ENCODE measurements around the gene KANSL3.
A peak's percentile ranks its signal among the peaks of the same experiment; 100 is the strongest.
"Not testable (repeated sequence)": the region's sequence is repeated elsewhere in the genome, so short reads cannot be mapped to it uniquely, and the experiment has no call there.

KANSL3 gene

DNA sequence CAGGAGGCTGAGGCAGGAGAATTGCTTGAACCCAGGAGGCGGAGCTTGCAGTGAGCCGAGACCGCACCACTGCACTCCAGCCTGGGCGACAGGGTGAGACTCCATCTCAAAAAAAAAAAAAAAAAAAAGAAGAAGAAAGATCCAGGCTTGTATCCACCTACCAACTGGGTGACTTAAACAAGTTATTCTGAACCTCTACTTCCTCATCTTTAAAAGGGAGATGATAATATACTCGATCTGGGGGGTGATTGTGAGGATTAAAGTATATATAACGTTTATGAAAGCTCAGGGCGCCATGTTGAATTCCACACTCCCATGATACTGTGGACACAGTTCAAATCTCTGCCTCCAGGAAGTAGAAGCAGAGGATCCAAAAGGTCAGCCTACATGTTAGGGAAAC, 16.7 kb upstream of the KANSL3 start:
- not testable (repeated sequence) for DNase-seq

DNA sequence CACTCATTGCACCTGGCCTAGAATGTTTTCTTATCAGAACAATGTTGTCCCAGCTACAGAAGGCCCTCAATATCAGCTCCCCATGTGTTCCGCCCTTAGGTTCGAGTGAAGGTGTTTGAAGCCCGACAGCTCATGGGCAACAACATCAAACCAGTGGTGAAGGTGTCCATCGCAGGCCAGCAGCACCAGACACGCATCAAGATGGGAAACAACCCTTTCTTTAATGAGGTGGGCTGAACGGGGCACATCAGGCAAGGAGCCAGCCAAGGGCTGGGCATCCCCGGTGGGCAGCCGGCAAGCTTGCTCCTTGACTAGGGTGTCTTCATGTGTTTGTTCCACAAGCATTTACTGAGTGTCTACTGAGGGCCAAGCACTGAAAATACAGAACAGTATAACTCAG, 13.7 kb upstream of the KANSL3 start:
- DNase-seq, result no peak

DNA sequence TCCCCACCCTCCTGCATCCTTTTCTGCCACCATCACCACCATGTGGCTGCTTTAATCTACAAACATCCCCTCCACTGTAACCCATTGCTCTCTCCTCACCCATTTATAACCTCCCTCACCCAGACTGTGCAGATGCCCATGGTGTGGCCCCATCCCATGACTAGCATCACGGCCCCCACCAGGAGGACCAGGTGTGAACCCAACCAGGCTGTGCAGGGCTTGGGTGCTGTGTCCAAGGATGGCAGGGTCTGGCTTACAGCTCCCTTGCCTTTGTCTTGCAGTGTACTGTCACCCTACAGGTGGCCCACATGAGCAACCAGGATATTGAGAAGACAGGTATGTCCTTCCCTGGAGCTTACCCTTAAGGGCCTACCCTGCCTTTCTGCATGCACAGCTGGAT, 11.2 kb upstream of the KANSL3 start:
- no peak for DNase-seq

DNA sequence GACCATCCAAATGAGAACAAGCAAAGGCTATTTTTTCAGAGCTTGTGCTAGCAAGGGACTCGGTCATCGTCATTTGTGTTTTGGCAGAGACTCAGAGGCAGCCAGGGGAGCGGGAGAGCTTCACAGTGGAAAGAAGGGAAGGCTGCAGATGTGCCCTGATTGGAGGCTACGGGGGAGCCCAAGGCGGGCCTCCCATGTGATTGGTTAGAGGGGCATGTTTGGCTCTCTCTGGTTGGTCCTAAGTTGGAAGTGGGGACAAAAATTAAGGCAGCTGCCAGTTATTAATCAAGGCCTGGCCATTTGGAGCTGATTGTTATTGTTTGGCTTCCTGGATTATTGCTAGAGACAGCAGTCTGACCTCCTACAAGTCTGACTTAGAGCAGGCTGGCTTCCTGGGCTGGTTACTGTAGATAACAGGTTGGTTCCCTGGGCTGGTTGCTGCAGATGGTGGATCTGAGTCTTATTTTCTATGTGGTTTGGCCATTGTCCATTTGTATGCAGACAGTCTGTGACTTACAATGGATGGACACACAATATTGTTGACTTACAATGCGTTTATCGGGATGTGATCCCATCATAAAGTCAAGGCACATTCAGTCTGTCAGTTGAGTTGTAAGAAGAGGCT, 10.3 kb upstream of the KANSL3 start:
- no peak for DNase-seq

DNA sequence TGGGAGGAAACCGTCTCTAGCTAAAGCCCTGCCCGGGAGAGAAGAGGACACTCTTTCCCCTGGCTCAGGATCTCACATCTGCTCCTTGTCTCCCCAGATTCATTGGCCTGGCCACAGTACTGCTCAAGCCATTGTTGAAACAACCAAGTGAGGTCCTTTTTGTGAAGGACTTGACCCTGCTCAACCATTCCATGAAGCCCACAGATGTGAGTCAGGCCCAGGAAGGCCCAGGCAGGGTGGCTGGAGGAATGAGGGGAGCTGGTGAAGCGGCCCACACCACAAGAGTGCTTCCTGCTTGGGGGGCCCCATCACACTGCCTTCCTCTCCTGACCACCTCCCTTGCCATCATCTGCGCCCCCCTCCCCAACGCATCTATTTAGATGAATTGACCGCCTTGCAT, 9.6 kb upstream of the KANSL3 start:
- DNase-seq, result no peak

DNA sequence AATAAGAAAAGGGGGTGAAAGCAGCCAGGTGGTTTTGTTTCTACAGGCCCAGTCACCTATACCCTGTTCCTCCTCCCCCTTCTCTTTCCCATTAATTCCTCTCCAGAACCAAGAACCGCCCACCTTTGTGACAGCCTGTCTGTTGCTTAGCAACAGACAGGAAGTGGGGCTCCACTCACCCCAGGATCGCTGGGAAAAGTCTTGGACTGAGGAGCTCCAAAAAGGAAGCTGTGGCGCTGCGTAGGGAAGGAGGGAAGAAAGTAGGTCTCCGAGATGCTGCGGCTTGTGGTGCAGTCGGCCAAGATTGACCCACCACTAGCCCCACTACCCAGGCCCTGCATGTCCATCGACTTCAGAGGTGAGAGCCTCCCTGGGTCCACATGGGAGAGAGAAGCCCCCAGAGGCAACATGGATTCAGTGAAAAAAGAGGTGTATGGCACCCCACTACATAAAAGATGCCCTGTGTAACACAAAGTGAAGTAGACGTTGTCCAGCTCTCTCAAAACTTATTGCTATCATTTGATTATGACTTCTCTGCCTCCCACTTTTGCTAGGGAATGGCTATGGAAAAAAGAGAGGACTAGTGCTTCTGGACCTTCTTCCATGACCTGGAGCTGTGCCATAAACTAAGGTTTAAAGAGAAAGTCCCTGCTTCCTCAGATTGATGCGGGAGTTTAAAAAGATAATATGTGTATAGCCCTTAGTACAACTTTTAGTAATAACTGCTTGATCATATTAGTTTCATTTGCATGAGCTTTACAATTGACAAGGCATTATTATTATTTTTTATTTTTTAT, 4.7 kb upstream of the KANSL3 start, which contains the start of gene FER1L5:
Gene FER1L5 (plus strand): TSS at position 201 of the 797 bp plus-strand sequence. CDS start 73 bp downstream, at position 274.
- DNase-seq, result no peak

DNA sequence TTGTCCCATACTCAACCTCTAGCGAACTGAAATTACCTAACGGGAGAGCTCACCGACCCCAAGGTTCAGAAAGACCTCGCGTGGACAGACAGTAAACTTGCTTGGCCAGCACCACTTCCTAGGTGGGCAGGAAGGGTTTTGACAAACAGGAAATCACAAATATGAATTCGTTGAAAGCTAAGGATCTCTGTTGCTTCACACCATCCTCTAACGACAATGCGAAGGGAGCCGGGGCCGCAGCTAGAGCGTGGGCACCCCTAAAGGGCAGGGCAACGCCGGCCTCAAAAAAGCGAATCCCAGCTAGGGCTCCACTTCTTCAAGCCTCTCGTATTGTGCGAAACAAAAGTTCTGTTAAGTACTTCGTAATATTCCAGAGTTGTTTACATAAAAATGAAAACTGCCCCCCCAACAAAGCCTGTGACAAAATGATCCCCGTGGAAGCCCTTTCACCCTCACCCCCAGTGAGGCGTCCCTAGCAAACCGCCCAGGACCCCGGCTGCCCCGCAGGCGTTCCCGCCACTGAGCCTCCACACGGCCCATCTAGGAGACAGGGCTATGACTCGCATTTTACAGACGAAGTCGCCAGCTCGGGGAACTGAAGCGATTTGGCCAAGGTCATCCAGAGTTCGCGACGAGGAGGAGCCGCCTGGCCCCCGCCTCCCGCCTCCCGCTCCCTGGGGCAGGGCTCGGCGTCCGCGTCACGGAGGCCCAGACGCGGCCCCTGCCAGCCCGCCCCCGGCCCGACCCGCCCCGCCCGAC, 548 bp downstream of the KANSL3 start:
- DNase-seq, result peak; percentile 55

DNA sequence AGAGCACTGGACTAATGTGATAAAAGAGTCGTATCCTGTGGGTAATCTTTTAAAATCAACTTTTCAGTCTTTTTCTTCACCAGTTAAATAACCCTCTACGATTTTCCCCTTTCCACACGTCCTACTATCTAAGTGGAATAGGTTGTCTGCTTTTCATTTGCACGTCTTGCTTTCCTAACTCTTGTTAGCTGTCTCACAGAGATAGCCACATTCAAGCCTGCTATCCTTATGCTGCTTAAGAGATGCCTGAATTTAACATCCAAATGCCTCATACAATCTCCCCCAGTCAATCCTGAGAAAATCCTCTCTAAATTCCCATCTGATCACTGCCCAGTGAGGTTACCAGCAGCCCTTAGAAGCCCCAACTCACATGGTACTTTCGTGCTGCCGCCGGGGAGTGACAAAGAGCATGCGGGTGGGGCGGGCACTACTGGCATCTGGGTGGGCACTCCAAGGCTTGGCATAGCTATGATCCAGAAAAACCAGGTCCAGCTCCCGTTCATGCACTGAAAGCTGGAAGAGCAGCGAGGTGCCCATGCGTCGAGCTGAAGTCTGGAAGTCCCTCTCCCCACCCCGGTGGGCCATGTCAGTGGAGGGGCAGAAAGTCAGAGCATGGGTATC, 1.5 kb downstream of the KANSL3 start:
- no peak for DNase-seq

DNA sequence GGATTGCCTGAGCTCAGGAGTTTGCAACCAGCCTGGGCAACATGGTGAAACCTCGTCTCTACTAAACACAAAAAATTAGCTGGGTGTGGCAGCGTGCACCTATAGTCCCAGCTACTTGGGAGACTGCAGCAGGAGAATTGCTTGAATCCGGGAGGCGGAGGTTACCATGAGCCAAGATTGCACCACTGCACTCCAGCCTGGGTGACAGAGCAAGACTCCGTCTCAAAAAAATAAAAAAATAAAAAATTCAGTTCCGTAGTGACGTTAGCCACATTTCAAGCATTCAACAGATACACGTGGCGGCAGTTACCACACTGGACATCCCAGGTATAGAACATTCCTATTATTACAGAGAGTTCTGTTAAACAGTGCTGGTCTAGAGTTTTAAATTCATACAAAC, 4.5 kb downstream of the KANSL3 start:
- DNase-seq, result no peak

DNA sequence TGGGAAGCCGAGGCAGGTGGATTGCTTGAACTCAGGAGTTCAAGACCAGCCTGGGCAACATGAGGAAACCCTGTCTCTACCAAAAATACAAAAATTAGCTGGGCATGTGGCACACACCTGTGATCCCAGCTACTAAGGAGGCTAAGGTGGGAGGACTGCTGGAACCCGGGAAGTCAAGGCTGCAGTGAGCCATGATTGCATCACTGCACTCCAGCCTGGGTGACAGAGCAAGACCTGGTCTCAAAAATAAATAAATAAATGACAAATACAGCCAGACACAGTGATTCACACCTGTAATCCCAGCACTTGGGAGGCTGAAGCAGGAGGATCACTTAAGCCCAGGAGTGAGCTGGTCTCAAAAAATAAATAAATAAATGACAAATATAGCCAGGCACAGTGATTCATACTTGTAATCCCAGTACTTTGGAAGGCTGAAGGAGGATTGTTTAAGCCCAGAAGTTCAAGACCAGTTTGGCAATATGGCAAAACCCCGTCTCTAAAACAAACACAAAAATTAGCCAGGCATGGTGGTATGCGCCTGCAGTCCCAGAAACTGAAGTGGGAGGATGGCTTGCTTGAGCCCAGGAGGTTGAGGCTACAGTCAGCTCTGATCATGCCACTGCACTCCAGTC, 6.2 kb downstream of the KANSL3 start:
- DNase-seq, result no peak

DNA sequence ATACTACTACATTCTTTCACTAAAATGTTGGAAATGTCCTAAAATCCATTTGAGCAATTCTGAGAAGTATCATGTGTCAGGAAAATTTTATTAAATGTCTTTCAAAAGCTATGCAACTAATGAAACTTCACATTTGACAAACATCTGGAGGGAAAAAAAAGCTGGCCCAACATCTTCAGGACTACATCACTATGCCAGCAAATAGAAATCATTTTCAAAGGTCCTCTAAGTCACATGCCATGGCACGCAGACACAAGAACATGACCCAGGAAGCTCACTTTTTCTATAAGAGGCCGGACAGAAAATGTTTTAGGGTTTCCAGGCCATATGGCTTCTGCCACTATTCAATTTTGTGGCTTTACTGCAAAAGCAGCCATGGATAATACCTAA, 11.6 kb downstream of the KANSL3 start:
- no peak for DNase-seq

DNA sequence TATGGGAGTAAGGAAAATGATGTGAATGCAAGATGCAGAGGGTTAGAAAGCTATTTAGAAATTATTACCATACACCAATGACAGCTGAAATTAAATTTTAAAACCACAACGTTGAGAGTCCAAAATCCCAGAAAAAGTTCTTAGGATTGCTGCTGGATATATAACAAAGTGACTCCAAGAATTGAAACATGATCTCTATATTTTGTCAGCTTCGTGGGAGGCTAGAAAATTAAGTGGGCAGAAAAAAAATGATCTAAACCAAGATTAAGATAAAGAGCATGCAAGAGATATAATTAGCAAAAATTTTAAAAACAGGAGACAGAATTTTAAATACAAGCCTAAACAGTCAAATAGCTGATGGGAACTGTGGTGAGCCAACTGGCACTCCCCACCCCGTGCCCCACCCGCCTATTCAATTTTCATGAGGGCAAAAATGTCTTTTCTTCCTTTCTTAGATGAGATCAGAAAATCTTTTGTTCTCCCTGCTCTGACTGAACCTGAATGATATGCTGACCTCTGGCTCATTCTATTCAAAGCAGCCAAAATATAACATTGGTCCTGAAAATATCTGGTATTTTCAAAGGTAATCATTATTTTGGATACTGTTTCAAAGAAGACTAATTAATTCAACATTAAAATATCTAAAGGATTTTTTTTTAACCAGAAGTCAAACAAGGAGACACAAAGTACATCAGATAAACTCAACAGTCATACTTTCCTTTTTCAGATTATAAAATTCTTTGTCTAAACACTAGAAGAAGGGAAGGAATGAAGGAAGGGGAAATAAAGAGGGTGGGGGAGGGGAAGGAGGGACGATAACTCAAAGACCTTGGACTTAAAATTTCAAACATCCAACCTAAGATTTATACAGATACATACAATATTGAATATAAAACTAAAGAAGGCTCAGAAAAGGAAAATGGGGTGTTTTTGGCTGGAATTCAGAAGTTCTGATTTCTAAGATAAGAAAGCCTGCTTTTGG, 12.2 kb downstream of the KANSL3 start:
- no peak for DNase-seq

DNA sequence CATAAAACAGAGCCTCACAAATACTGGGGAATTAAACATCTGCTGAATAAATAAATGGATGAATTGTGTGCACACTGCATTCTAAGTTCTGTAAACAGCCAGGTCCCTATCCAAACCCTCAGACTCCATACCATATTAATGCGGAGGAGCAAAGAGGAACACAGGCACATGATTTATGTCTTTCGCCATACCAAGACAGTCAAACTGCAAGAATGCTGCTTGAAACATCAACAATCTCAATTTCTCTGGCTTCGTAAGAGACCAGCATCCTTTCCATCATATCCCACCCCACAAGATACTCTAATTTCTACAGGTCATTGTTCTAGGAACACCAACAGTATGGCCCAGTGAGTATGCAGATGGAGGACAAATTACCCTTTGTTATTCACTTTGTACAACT, 15.0 kb downstream of the KANSL3 start:
- DNase-seq, result no peak

DNA sequence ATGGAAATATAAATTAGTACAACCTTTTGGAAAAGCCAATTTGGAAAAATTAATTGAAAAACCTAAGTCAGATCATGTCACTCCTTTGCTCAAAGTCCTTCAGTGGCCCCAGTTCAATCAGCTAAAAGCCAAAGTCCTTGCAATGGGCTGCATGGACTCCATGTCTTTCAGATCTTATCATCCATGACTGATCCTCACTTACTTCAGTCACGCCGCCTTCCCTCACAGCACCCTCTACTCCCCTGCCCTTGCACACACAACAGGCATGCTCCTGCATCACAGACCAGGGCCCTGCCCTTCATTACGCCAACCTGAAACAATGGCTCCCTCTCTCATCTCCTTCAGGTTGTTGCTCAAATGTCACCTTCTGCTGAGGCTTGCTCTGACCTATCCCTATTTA, 15.6 kb downstream of the KANSL3 start:
- no peak for DNase-seq

DNA sequence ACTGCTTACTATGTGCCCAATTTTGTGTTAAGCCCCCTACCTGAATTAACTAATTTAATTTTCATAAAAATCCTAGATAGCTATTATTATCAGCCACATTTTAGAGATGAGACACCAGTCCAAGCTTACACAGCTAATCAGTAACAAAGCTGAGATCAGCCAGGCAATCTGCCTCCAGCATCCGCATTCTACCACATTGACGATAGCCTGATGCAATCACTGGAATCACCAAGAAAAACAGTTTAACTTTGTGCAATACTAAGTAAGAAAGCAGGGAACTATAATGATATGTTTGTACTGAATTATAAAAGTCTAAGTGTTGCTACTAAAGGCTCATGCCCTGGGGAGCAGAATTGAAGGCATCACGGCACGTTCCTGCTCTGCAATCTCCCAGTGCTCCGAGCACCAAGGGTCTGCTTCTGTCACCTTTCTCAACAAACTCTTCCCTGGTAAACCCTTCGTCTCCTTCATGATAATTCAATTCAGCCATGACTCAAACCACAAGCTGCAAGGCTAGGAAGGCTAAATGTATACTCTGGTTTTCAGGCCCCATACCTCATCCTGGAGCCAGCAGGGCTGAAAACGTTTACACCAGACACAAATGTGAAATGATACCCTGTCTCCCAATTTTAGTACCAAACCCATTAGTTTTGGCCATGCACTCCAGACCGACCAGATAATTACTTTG, 19.4 kb downstream of the KANSL3 start:
- DNase-seq, result no peak

DNA sequence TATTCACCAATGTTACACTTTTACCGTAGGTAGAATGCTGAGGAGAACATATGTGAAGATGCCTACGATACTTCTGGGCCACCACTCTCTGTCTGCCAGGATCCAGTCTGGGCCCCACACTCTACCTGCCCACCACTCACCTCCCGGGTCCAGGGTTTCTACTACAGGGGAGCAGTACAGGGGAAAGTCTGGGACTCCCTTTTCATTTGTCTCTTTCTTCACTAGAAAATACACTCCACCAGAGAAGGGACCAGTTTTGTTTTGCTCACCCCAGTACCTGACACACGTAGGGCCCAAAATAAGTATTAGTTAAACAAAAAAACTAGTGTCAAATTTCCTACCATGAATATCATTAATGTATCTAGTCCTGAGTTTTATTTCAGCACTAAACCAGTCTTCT, 21.1 kb downstream of the KANSL3 start:
- no peak for DNase-seq

DNA sequence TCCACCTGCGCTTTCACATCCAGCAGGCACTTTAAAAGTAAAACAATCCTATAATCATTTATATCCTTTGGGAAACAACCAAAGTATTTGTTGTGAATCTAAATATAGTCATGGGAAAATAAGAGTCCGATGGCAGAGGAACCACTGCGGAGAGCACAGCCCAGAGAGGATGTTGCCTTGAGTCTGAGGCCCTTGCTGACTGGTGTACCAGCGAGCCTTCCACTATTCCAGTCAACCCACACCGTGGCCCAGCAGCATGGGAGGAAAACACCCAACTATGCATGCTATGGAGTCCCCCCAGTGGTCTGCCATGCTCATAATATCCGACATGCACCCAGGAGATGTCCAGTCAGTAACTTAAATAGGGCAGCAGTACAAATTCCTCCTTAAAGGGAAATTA, 21.6 kb downstream of the KANSL3 start:
- no peak for DNase-seq

DNA sequence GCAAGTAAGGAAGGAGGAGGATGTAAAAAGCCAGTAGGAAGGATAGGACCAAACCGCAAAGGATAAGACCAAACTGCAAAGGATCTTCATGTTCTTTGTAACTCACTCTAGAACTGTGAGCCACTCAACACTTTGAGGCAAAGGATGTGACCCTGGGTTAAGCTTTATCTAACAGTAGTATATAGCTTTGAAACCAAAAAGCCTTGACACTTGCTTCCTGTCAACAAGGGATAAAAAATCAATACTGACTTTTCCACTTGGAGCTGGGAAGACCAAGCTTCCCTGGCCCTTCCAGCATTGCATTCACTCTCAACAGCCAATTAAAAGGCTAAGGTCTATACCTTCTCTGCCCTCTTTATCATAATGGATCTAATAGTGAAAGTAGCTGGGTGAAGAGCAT, 22.0 kb downstream of the KANSL3 start:
- DNase-seq, result no peak

DNA sequence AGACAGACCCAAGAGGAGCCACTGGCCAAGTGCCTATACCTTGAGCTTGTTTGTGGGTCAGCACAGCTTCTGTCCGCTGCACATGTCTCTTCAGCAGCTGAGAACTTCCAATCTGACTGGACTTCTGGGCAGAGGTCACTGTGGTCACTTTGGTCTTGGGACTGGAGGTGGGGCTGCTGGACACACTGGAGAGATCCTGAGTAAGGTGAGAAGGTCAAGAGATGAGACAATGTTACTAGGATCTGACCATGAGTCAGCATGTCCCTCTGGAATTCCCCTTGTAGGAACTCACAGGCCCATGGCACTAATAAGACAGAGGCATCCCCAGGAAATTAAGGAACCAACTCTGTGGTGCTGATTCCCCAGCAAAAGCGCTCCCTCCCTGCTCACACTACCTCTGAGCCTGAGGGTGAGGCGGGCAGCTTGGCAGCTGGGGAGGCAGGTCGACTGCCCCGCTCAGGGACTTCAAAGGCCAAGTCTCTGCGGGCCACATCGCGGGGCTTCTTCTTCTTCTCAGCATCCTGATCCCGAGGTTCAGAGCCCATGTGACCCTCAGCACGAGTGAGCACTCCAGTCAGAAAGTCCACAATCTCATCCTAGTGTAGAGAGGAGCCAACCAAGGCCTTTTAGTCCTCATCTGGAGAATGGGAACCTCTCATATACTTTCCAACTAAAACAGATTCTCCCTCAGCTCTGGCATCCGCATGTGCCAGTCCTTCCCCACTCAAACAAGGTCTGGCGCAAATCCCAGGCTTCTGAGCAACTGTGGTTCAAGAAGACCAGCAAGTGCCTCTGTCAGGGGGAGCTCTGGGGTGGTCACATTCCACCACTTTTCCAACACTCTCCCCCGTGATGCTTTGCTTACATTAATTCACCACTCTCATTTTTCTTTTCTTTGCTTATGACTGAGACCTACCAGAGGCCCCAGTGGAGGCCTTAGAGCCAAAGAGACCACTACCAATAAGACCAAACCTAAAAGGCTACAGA, 29.4 kb downstream of the KANSL3 start:
- DNase-seq, result no peak

DNA sequence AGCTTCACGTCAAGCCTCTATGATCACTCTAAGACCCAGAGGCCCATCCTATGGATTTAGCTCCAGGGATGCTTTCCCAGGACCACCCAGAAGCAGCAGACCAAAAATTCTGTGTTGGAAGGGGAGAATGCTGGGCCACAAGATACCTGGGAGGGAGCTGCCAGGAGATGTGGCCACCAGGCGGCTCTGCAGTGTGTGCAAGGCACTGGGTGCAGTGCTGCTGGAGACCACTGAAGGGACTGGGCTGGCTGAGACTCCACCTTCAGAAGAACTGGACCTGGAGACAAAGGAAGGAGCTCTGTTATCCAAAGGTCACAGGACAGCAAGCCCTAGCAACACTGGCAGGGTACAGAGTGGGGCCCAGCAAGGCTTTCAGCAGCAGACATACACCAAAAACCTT, 34.0 kb downstream of the KANSL3 start:
- DNase-seq, result no peak
